HG03139 (cell line): ENCODE data around the gene OTOF.
"Not testable (repeated sequence)": the region's sequence is repeated elsewhere in the genome, so short reads cannot be mapped to it uniquely, and the experiment has no call there.

ENCODE experiments used
- ATAC-seq: cut with Tn5 transposase; IDR thresholded peaks from one replicate; pipeline ENCODE4 v1.9.1; 2021; ENCODE audit not compliant: unreplicated experiment

OTOF gene

GRCh38 chr2:26481706-26482105, 3.8 kb upstream of the OTOF start:
- no peak for ATAC-seq

GRCh38 chr2:26480566-26481423, 2.9 kb upstream of the OTOF start:
- no peak for ATAC-seq

- ATAC-seq: no peak
These were observed 2.1 kb upstream of the OTOF start for GRCh38 chr2:26479789-26480565.

GRCh38 chr2:26479131-26479788, 1.3 kb upstream of the OTOF start:
- ATAC-seq: no peak

GRCh38 chr2:26478366-26478765, 442 bp upstream of the OTOF start:
- ATAC-seq: no peak

- ATAC-seq: no peak
These were observed 606 bp downstream of the OTOF start for GRCh38 chr2:26477126-26477910.

GRCh38 chr2:26475832-26476501, 2.0 kb downstream of the OTOF start:
- no peak for ATAC-seq

- no peak for ATAC-seq
These were observed 2.9 kb downstream of the OTOF start for GRCh38 chr2:26475037-26475436.

GRCh38 chr2:26474261-26474785, 3.6 kb downstream of the OTOF start:
- no peak for ATAC-seq

- no peak for ATAC-seq
These were observed 4.1 kb downstream of the OTOF start for GRCh38 chr2:26473796-26474195.

GRCh38 chr2:26472821-26473655, 4.9 kb downstream of the OTOF start:
- ATAC-seq: no peak

- no peak for ATAC-seq
These were observed 5.9 kb downstream of the OTOF start for GRCh38 chr2:26471766-26472706.

- ATAC-seq: no peak
These were observed 6.6 kb downstream of the OTOF start for GRCh38 chr2:26471289-26471688.

- ATAC-seq: no peak
These were observed 7.2 kb downstream of the OTOF start for GRCh38 chr2:26470601-26471260.

GRCh38 chr2:26469955-26470354, 8.0 kb downstream of the OTOF start:
- ATAC-seq: no peak

- ATAC-seq: no peak
These were observed 8.7 kb downstream of the OTOF start for GRCh38 chr2:26469092-26469710.

GRCh38 chr2:26468544-26468943, 9.4 kb downstream of the OTOF start:
- not testable (repeated sequence) for ATAC-seq
